A549 treated with CpdA at 1 μM for 4 hours (cell line): ENCODE measurements around the gene KDM3B. TPM values are rescaled to one million over a fixed set of nuclear protein-coding genes. Genes with fewer than 3 reads are reported as not detected.

Experiments
- total RNA-seq: library from RNA; stranded (reverse); fragments of 200-300 nt; extraction: Qiagen RNA extraction; gene quantifications from 5 replicates; pipeline ENCODE4 v1.2.3, GENCODE V29; 2022; ENCODE audit warnings: low read depth

KDM3B gene, protein sequence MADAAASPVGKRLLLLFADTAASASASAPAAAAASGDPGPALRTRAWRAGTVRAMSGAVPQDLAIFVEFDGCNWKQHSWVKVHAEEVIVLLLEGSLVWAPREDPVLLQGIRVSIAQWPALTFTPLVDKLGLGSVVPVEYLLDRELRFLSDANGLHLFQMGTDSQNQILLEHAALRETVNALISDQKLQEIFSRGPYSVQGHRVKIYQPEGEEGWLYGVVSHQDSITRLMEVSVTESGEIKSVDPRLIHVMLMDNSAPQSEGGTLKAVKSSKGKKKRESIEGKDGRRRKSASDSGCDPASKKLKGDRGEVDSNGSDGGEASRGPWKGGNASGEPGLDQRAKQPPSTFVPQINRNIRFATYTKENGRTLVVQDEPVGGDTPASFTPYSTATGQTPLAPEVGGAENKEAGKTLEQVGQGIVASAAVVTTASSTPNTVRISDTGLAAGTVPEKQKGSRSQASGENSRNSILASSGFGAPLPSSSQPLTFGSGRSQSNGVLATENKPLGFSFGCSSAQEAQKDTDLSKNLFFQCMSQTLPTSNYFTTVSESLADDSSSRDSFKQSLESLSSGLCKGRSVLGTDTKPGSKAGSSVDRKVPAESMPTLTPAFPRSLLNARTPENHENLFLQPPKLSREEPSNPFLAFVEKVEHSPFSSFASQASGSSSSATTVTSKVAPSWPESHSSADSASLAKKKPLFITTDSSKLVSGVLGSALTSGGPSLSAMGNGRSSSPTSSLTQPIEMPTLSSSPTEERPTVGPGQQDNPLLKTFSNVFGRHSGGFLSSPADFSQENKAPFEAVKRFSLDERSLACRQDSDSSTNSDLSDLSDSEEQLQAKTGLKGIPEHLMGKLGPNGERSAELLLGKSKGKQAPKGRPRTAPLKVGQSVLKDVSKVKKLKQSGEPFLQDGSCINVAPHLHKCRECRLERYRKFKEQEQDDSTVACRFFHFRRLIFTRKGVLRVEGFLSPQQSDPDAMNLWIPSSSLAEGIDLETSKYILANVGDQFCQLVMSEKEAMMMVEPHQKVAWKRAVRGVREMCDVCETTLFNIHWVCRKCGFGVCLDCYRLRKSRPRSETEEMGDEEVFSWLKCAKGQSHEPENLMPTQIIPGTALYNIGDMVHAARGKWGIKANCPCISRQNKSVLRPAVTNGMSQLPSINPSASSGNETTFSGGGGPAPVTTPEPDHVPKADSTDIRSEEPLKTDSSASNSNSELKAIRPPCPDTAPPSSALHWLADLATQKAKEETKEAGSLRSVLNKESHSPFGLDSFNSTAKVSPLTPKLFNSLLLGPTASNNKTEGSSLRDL (N-terminal part only)
- 38.4 to 52.9 TPM (median 42.6 TPM) in 5 replicates for total RNA-seq

DNA sequence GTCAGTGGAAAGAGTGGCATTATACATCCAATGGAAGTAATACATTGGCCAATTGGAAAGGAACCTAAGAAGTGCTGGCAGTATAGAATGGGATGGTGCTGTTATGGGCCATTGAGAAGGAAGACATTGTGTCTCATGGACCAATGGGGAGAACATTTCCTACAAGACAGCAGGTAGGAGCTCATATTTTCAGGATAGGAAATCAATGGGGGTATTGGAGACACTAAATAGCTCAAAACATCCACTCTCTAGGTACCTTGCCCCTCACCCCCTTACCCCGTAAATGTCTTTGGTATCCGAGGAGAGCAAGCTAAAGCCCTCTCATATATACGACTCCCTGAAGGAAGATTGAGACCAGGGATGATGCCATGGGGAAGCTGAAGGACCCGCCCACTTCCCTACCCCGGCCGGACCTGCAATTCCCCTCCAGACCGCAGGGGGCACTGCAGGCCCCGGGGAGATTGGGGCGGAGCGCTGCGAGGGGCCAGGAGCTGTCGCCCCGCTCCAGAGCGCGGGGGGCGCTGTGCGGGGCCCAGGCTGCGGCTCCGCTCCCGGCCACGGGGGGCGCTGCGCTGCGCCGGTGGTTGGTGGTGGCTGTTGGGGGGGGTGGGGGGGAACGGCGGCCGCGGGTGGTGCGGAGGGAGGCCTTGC lies at the start of gene KDM3B:
TSS of gene KDM3B (plus strand) at position 615 of the 651 bp plus-strand sequence. CDS start 111 bp downstream, outside the sequence.

DNA sequence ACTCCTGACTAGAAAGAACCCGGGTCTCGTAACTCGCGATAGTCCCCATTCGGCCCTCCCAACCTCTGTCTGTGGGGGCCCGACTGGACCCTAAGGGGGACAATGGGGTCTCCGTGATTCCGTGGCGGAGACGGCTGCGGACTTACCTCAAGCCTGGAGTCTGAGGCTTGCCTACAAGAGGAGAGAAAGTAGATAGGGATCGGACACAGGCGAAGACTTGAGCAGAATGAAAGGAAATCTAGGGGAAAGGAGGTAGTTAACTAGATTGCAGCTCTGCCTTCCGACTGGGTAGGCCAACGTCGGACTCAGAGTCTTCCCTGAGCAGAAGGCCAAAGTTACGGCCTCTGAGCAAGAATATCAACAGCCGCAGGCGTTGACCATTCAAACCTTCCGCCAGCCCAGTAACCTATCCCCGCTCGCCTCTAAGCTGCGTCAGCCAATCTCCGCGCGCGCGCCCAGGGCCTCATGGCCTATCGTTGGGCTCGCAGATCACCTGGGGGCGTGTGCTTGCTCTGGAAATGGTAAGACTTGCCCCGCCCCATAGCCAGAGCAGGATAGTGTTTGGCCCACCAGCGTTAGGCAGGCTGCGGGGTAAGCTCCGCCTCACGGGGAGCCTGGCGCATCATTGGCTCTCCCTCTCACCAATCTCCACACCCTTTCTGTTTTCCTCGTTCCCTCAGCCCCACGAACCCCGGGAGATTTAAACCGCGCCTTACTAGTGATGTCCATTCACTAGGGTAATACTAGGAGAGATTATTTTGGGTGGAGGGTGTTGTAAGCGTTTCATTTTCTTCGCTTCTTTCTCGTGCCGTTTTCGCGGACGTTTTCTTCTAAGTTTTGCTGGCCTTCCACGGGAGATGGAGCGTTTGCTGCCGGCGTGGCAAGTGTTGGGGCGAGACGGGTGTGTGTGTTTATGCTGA lies 20.8 kb upstream of the KDM3B start, which contains the start of gene CDC25C:
TSS of gene CDC25C (minus strand) at position 356 of the 920 bp plus-strand sequence. CDS start 624 bp downstream, outside the sequence.

DNA sequence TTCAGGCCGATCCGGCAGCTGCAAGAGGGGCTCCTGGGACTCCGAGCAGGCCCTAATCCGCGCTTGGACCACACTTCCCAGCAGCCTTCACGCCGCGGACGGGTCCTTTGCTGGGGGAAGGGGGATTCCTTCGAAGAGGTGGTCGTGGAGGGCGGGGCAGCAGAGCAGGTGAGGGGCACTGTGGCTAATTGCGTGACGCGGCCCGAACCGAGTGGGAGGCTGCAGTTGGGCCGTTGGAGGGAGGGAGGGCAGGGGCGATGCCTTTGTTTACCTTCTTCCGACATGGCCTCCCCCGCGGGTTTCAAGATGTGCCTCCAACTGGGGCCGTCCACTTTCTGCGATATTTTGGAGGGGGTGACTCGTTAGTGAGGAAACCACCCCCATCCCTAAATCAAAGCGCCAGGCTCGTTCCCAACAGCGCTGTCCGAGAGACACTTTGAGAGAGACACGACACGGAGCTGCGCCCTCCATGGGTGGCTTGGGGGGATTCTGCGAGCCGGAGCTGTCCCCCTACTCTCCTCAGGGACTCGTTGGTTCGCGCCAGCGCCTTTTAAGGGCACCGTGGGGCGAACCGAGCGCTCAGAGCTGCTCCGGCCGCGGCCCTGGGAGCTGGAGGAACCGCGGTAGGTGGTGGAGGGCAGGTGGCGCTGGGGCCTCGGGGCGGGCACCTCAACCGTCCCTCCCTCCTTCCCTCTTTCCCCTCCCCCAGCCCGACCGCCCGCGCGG lies 14.6 kb upstream of the KDM3B start, which contains the start of gene FAM53C:
TSS of gene FAM53C (plus strand) at position 582 of the 726 bp plus-strand sequence. CDS start 3,070 bp downstream, outside the sequence.

DNA sequence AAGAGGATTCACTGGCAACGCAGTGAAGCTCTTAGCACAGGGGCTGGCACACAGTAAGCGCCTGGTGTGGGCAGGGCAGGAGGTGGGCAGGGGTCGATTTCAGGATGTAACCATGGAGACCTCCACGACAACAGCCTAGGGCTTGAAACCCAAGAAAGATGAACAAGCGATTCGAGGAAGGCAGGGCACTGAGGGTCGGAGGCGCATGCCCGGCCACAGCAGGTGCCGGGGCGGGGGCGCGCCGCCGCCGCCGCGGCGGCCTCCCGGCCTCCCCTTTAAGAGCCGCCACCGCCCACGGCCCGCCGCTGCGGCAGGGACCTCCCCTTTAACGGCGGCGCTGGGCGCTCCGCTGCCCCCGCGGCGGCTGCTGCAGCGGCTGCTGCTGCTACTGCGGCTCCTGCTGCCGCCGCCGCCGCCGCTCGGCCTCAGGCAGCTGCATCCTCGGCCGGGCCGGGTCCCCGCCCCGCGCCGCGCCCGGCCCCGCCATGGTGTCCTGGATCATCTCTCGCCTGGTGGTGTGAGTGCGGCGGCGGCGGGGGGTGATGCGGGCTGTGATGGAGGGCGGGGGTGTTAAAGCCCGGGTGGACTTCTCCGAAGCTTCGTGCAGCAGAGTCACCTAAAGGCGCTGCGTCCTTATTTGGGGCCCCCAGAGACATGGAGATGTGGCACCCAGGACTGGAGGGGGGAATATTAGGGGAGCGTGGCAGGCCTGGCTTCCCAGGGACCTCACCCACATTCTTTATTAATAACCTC lies 86.4 kb downstream of the KDM3B start, which contains the start of gene REEP2:
TSS of gene REEP2 (plus strand) at position 334 of the 753 bp plus-strand sequence. CDS start at position 486, 152 bp downstream.

DNA sequence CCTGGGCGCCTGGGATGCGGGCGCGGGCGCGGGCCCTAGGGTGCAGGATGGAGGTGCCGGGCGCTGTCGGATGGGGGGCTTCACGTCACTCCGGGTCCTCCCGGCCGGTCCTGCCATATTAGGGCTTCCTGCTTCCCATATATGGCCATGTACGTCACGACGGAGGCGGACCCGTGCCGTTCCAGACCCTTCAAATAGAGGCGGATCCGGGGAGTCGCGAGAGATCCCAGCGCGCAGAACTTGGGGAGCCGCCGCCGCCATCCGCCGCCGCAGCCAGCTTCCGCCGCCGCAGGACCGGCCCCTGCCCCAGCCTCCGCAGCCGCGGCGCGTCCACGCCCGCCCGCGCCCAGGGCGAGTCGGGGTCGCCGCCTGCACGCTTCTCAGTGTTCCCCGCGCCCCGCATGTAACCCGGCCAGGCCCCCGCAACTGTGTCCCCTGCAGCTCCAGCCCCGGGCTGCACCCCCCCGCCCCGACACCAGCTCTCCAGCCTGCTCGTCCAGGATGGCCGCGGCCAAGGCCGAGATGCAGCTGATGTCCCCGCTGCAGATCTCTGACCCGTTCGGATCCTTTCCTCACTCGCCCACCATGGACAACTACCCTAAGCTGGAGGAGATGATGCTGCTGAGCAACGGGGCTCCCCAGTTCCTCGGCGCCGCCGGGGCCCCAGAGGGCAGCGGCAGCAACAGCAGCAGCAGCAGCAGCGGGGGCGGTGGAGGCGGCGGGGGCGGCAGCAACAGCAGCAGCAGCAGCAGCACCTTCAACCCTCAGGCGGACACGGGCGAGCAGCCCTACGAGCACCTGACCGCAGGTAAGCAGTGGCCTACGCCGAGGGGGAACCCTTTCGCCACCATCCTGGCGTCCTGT lies 113.0 kb downstream of the KDM3B start, which contains the start of gene EGR1:
TSS of gene EGR1 (plus strand) at position 219 of the 864 bp plus-strand sequence. CDS start at position 502, 283 bp downstream.

Other genes starting within 250 kb of the KDM3B start
- gene NME5, start 213.3 kb upstream of the KDM3B start, total RNA-seq: not detected in 5 replicates
- gene BRD8, start 174.1 kb upstream of the KDM3B start, total RNA-seq: 50.4 to 67.4 TPM (median 56.7 TPM) in 5 replicates
- 42.5 to 52.9 TPM (median 47.0 TPM) in 5 replicates for gene KIF20A, start 173.6 kb upstream of the KDM3B start, total RNA-seq
- gene CDC23, start 139.4 kb upstream of the KDM3B start, total RNA-seq: 24.3 to 34.8 TPM (median 29.3 TPM) in 5 replicates
- 0.06 to 0.08 TPM in 2 of 5 replicates, not detected in the others for gene GFRA3, start 78.1 kb upstream of the KDM3B start, total RNA-seq
- 10.5 to 13.4 TPM (median 12.5 TPM) in 5 replicates for gene CDC25C, start 20.9 kb upstream of the KDM3B start, total RNA-seq
- gene FAM53C, start 14.4 kb upstream of the KDM3B start, total RNA-seq: 21.7 to 23.9 TPM (median 22.9 TPM) in 5 replicates
- 5.9 to 7.4 TPM (median 6.7 TPM) in 5 replicates for gene REEP2, start 86.4 kb downstream of the KDM3B start, total RNA-seq
- gene EGR1, start 112.8 kb downstream of the KDM3B start, total RNA-seq: 7.3 to 12.6 TPM (median 11.2 TPM) in 5 replicates
- 120 to 156 TPM (median 125 TPM) in 5 replicates for gene ETF1, start 190.6 kb downstream of the KDM3B start, total RNA-seq
- gene HSPA9, start 222.7 kb downstream of the KDM3B start, total RNA-seq: 345 to 394 TPM (median 363 TPM) in 5 replicates